Measurements from ENCODE around the gene VPS13D.

DNA sequence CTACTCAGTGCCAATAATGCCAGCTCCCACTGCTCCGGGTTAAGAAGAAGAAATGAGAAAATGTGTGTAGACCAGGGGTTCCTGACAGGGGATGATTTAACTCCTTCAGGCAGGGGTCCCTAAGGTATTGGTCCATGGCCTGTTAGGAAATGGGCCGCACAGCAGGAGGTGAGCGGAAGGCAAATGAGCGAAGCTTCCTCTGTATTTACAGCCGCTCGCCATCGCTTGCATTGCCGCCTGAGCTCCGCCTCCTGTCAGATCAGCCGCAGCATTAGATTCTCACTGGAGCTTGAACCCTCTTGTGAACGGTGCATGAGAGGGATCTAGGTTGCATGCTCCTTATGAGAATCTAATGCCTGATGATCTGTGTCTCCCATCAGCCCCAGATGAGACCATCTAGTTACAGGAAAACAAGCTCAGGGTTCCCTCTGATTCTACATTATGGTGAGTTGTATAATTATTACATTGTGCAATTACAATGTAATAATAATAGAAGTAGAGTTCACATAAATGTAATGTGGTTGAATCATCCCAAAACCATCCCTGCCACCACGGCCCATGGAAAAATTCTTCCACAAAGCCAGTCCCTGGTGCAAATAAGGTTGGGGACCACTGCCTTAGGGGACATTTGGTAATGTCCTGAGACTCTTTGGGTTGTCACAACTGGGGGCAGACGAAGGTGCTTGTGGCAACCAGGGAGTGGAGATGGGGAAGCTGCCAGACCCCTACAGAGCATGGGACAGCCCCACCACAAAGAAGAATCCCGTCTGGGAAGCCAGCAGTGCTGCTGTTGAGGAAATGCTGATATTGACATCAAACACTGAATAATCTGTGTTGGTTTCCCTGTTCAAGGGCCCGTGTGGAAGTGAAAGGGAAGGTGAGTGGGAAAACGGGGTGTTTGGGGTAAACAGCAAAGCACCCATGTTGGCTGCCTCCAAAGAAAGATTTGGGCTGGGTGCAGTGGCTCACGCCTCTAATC lies 327.4 kb downstream of the VPS13D start:
- TF ChIP-seq, protein P1, sequence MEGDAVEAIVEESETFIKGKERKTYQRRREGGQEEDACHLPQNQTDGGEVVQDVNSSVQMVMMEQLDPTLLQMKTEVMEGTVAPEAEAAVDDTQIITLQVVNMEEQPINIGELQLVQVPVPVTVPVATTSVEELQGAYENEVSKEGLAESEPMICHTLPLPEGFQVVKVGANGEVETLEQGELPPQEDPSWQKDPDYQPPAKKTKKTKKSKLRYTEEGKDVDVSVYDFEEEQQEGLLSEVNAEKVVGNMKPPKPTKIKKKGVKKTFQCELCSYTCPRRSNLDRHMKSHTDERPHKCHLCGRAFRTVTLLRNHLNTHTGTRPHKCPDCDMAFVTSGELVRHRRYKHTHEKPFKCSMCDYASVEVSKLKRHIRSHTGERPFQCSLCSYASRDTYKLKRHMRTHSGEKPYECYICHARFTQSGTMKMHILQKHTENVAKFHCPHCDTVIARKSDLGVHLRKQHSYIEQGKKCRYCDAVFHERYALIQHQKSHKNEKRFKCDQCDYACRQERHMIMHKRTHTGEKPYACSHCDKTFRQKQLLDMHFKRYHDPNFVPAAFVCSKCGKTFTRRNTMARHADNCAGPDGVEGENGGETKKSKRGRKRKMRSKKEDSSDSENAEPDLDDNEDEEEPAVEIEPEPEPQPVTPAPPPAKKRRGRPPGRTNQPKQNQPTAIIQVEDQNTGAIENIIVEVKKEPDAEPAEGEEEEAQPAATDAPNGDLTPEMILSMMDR (IDR thresholded peaks at IDR 0.05) = no peak
- no peak for TF ChIP-seq POLR2A (IDR thresholded peaks at IDR 0.05)

Measured in uterus (tissue), 2 donors.